Ovary (tissue), 9 donors: ENCODE results near the gene TM9SF1. TPM values are rescaled to one million over a fixed set of nuclear protein-coding genes. Genes with fewer than 3 reads are reported as not detected.
A peak's percentile ranks its signal among the peaks of the same experiment; 100 is the strongest.

Experiments
- DNase-seq, 5 donors: peaks; one replicate each; pipeline ENCODE4 v3.0.0-alpha.2; 2019 to 2020
- H3K27ac ChIP-seq, 2 donors: fragments of 200-600 bp; one replicate each; pipeline versions ENCODE4 v1.5.1 to v1.8.0; 2019 to 2022
- H3K27me3 ChIP-seq: fragments of 200-600 bp; one replicate; pipeline ENCODE4 v1.8.0; 2022
- H3K36me3 ChIP-seq: fragments of 200-600 bp; sonication (generic); one replicate; pipeline ENCODE4 v1.5.1; 2019
- H3K4me1 ChIP-seq: one replicate; pipeline ENCODE4 v1.8.1; 2013; ENCODE audit warnings: mild to moderate bottlenecking, moderate library complexity; ENCODE audit not compliant: insufficient read depth
- H3K4me3 ChIP-seq: fragments of 200-600 bp; sonication (generic); one replicate; pipeline ENCODE4 v1.5.1; 2017
- H3K9me3 ChIP-seq, 2 donors: fragments of 200-600 bp in 1 of 2; sonication (generic) in 1 of 2; one replicate each; pipeline versions ENCODE4 v1.5.1 to v1.8.1; 2013 to 2019; ENCODE audit warnings: mild to moderate bottlenecking in 1 of 2, moderate library complexity in 1 of 2
- EP300 ChIP-seq: sonication (generic); formaldehyde crosslinking; IDR thresholded peaks from one replicate; pipeline ENCODE4 v1.6.1; 2017; ENCODE audit warnings: antibody characterized with exemption
- POLR2A ChIP-seq: fragments of 450-650 bp; IDR thresholded peaks from one replicate; pipeline ENCODE4 v1.6.1; 2017; ENCODE audit warnings: antibody characterized with exemption, mild to moderate bottlenecking, moderate library complexity
- WGBS, 3 donors: extraction: QIAGEN DNeasy Blood & Tissue Kit in 1 of 3; methylation state at CpG; one replicate each; pipeline versions ENCODE4 v1.1.5 to v1.1.7; 2013 to 2017; 5-methylcytosine and 5-hydroxymethylcytosine counted together
- intact Hi-C, 4 donors: fragments of 100-400 bp; cut with DNase I; formaldehyde crosslinking; loops; one replicate each; pipeline versions ENCODE4 v1.11.0 to v1.15.1; 2022 to 2023
- polyA plus RNA-seq, 2 donors: library from polyadenylated mRNA; stranded (reverse); fragments of 200-250 nt in 1 of 2; fragments of 350-450 nt in 1 of 2; fragmentation: Illumina TruSeq in 1 of 2; extraction: RNeasy Lipid Tissue Mini Kit (QIAGEN cat#74804) in 1 of 2; gene quantifications; one replicate each; pipeline ENCODE4 v1.2.3, GENCODE V29; 2013 to 2014
- total RNA-seq, 7 donors: library from RNA; depleted of rRNA in 2 of 7; stranded (reverse); fragments of >200 nt in 2 of 7; fragmentation: NEBNext Ultra II Directional in 3 of 7; extraction: Animal tissue kit (Norgen Biotek cat#: 25700) in 3 of 7; gene quantifications; one replicate each; pipeline versions ENCODE4 v1.1.0 to v1.2.4, GENCODE V29; 2016 to 2023
- TF ChIP-seq, protein P1 (sequence below), 3 donors: fragments of 450-650 bp in 2 of 3; fragments of 200-600 bp in 1 of 3; IDR thresholded peaks; one replicate each; pipeline versions ENCODE4 v1.5.1 to v1.8.0; 2016 to 2022; ENCODE audit warnings: antibody characterized with exemption in 3 of 3, mild to moderate bottlenecking in 1 of 3
- donor health status: DM: no; HTN: no; CAD: no; lungs with moderate emphysema.
- donor health status: DM: no; HTN: no; CAD: no.
- donor health status: Bipolar disorder and iron deficiency.
- donor health status: DM: yes; HTN: yes; CAD: no.
- donor health status: DM: no; HTN: no; CAD: no.
- donor health status: DM: yes; HTN: yes; CAD: no.

Gene TM9SF1
- total and polyA plus RNA-seq, 9 donors, result 32.3 to 65.6 (median 44.9) TPM

DNA sequence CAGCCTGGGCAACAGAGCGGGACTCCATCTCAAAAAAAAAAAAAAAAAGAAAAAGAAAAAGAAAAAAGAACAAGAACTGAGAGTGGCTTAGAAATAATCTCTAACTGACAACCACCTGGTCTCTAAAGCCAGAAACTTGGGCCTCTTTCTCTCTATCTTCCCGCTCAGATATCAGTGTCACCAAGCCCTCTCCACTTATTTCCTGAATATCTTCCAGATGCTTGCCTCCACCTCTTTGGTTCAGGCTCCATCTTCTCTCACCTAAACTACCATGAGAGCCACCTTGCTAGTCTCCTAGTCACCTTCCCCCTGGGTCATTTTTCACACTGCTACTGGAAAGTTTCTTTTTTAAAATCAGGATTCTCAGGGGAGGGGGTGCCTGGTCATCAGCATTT, 1.8 kb upstream of the TM9SF1 start:
- peaks cover 4% of the 10 kb centered on the region for H3K4me1 ChIP-seq
- WGBS, 3 donors, result 86 to 94% (median 92%) methylated on average over 2 of the region's 2 CpGs
- no peaks in the 10 kb centered on the region for H3K9me3 ChIP-seq
- no peaks in the 10 kb centered on the region for H3K27me3 ChIP-seq
- no peak for DNase-seq
- no peak overlapping the region for H3K27ac ChIP-seq
- H3K36me3 ChIP-seq, result no peaks in the 10 kb centered on the region
- no peak overlapping the region for H3K4me3 ChIP-seq
- intact Hi-C loops, result no loop called here
- TF ChIP-seq POLR2A, result no peak

DNA sequence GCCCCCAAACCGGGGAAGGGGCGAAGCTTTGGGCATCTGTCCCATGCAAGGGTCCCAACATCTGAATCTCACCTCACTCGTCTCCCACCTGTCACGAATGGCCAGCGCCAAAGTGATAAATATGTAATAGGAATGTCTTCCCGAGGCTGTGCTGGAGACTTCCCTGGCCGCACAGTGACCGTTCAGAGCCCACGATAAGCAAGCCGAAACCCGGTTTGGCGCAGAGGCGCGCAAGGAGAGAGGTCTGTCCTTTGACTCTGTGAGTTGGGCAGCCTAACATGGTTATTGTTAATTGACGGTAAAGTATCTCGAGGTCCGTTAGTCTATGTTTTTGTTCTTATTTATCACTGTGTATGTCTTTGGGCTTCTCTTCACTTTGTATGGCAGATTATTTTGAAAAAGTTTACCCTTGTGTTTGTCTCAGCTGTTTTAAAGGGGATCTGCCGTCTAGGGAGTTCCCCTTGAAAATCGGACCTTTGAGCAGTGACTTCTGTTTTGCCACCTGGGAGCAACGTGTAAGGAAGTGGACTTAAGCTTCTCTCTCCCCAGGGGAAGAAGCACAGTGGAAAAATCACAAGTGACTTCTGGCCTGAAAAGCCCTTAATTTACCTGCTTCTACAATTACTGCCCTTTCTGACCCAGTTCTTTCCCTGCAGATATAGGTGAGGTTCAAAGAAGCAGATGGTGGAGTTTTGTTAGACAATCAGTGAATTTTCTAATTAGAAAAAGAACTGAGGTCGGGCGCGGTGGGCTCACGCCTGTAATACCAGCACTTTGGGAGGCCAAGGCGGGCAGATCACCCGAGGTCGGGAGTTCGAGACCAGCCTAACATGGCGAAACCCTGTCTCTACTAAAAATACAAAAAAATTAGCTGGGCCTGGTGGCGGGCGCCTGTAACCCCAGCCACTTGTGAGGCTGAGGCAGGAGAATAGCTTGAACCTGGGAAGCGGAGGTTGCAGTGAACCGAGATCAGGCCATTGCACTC, 1.1 kb upstream of the TM9SF1 start:
- TF ChIP-seq POLR2A, result no peak
- no peak for TF ChIP-seq EP300
- TF ChIP-seq, protein P1, sequence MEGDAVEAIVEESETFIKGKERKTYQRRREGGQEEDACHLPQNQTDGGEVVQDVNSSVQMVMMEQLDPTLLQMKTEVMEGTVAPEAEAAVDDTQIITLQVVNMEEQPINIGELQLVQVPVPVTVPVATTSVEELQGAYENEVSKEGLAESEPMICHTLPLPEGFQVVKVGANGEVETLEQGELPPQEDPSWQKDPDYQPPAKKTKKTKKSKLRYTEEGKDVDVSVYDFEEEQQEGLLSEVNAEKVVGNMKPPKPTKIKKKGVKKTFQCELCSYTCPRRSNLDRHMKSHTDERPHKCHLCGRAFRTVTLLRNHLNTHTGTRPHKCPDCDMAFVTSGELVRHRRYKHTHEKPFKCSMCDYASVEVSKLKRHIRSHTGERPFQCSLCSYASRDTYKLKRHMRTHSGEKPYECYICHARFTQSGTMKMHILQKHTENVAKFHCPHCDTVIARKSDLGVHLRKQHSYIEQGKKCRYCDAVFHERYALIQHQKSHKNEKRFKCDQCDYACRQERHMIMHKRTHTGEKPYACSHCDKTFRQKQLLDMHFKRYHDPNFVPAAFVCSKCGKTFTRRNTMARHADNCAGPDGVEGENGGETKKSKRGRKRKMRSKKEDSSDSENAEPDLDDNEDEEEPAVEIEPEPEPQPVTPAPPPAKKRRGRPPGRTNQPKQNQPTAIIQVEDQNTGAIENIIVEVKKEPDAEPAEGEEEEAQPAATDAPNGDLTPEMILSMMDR (IDR thresholded peaks at IDR 0.05), result no peak
- peak in 1 of 5 donors; percentile 36 for DNase-seq
- H3K27me3 ChIP-seq, result no peaks in the 10 kb centered on the region
- peak overlapping the region; percentile 97 for H3K4me3 ChIP-seq
- H3K36me3 ChIP-seq, result no peaks in the 10 kb centered on the region
- H3K9me3 ChIP-seq, result no peaks in the 10 kb centered on the region
- peaks cover 4% of the 10 kb centered on the region for H3K4me1 ChIP-seq
- WGBS, 3 donors, result 32 to 35% (median 32%) methylated on average over 33 of the region's 33 CpGs
- intact Hi-C loops, result no loop called here
- peak overlapping the region; percentile 80 to 99 for H3K27ac ChIP-seq

DNA sequence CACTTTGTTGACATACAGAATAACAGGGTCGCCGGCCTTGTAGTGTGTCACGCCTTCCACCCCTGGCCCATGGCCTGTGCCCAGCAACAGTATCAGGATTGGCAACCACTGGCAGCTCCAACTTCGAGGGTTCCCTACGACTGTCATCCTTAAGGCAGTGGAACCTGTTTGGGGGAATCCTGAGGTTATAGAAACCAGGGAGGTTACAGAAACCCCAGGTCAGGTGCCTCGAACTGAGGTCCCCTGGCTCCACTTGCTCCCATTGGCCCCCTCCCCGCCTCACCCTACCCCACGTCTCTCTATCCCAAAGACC, 412 bp downstream of the TM9SF1 start:
- intact Hi-C loops, result no loop called here
- H3K9me3 ChIP-seq, result no peaks in the 10 kb centered on the region
- TF ChIP-seq, protein P1 (IDR thresholded peaks at IDR 0.05), result no peak
- no peak for TF ChIP-seq POLR2A
- TF ChIP-seq EP300, result no peak
- no peaks in the 10 kb centered on the region for H3K36me3 ChIP-seq
- peak overlapping the region; percentile 97 for H3K4me3 ChIP-seq
- peak overlapping the region; percentile 80 to 99 for H3K27ac ChIP-seq
- no peaks in the 10 kb centered on the region for H3K27me3 ChIP-seq
- no peak for DNase-seq
- 41 to 51% (median 45%) methylated on average over 8 of the region's 8 CpGs for WGBS, 3 donors
- peaks cover 4% of the 10 kb centered on the region for H3K4me1 ChIP-seq

DNA sequence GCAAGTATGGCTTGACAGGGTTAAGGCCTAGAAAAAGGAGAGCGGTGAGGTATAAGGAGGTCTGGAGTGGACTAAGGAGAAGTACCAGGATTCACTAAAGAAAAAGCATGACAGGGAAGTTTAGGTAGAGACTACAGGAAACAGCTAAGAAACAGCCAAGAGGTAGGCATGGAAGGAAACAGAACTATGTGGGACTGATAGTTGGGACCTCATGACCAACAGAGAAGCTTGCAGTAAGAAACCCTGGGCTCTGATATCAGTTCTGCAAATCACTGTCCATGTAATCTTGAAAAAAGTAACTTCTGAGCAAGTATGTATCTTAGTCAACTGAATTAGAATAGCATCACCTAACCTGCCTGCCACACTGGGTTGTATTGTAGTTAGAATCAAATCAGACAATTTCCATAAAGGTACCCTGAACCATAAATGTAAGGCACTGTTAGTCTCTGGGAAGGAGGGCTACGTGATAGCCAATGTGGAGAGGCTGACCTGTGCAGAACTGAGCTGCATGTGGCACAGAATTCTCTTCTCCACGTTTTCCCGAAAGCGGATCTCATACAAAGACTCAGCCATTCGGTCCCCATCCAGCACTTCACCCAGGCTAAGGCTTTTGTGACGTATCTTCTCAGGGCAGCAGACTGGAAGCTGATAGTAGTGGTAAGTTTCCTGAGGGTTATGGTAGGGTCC, 912 bp downstream of the TM9SF1 start:
- H3K4me3 ChIP-seq, result peak overlapping the region; percentile 97
- H3K27ac ChIP-seq, result peak overlapping the region in 1 of 2 donors; percentile 99
- peaks cover 4% of the 10 kb centered on the region for H3K4me1 ChIP-seq
- TF ChIP-seq POLR2A (no peak), EP300 (no peak)
- TF ChIP-seq, protein P1 (IDR thresholded peaks at IDR 0.05), result no peak
- H3K27me3 ChIP-seq, result no peaks in the 10 kb centered on the region
- no peak for DNase-seq
- intact Hi-C loops, result no loop called here
- H3K36me3 ChIP-seq, result no peaks in the 10 kb centered on the region
- no peaks in the 10 kb centered on the region for H3K9me3 ChIP-seq
- 70 to 73% (median 73%) methylated on average over 7 of the region's 7 CpGs for WGBS, 3 donors

DNA sequence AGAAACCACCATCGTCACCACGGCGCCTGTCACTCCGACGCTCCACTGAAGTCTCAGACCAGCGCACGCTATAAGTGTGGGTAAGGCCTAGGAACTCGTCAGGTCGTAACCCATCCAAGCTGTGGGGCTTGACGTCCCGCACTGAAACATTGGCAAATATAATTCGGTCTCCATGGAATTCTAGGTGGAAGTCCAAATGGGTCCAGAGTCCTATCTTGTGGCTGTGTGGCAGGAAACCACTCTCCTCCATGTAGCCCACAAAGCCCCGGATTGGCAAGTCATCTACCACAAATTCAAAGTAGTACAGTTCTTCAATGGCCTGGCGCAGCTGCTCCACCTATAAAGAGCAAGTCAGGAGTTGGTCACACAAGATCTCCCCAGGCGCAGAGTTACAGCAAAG, 2.3 kb downstream of the TM9SF1 start:
- 93 to 96% (median 95%) methylated on average over 15 of the region's 15 CpGs for WGBS, 3 donors

More for the DNA sequence above, 2.3 kb downstream of the TM9SF1 start:
- H3K36me3 ChIP-seq, result no peaks in the 10 kb centered on the region
- no peaks in the 10 kb centered on the region for H3K9me3 ChIP-seq
- no peak overlapping the region for H3K27ac ChIP-seq
- TF ChIP-seq EP300 (no peak), POLR2A (no peak)
- TF ChIP-seq, protein P1 (IDR thresholded peaks at IDR 0.05), result no peak
- peaks cover 4% of the 10 kb centered on the region for H3K4me1 ChIP-seq
- no peak overlapping the region for H3K4me3 ChIP-seq
- H3K27me3 ChIP-seq, result no peaks in the 10 kb centered on the region
- intact Hi-C loops, result no loop called here
- no peak for DNase-seq
